GM12878 (cell line): ENCODE data around the gene DCAF5. TPM values are rescaled to one million over a fixed set of nuclear protein-coding genes. Genes with fewer than 3 reads are reported as not detected.

Experiments used
- ATAC-seq: fragments of 200-7000 bp; cut with Tn5 transposase; 3 replicates; pipeline ENCODE4 v1.9.1; 2020; ENCODE audit warnings: mild to moderate bottlenecking, moderate library complexity
- BruUV-seq: library from RNA; stranded (reverse); fragments of 400-500 nt; replicated peaks from 2 replicates; lab custom pipeline; 2021; lab: Mats Ljungman, UMichigan
- CTCF ChIA-PET: fragments of 300-600 bp; sonication (Branson Sonifier 250); formaldehyde crosslinking; extraction: SDS; loops from one replicate; lab custom pipeline; 2021; ENCODE audit warnings: inconsistent platforms; lab: Yijun Ruan, JAX
- POLR2A ChIA-PET: fragments of 350-600 bp; formaldehyde crosslinking; extraction: SDS; loops from one replicate; lab custom pipeline; 2021; ENCODE audit warnings: inconsistent platforms; lab: Charles Lee
- RAD21 ChIA-PET: fragments of 300-600 bp; sonication (Branson Sonifier 250); formaldehyde crosslinking; loops from one replicate; lab custom pipeline; 2023; ENCODE audit warnings: antibody characterized with exemption; ENCODE audit not compliant: unreplicated experiment; lab: Charles Lee
- SMC1A ChIA-PET: fragments of 300-600 bp; sonication (Branson Sonifier 250); formaldehyde crosslinking; loops from one replicate; lab custom pipeline; 2023; ENCODE audit not compliant: unreplicated experiment, uncharacterized antibody; lab: Charles Lee
- DNase-seq: peaks from one replicate; pipeline ENCODE4 v3.0.0-alpha.2; 2011; ENCODE audit warnings: low read depth, low spot score
- FAIRE-seq: peaks from 3 replicates; lab custom pipeline; 2011; peaks lifted over from hg19 to GRCh38; lab: Jason Lieb, UNC
- H2AFZ ChIP-seq: 2 replicates; pipeline ENCODE4 v1.6.0; 2011; ENCODE audit warnings: low read depth, low read length, control low read depth; ENCODE audit not compliant: control insufficient read depth
- H3K27ac ChIP-seq: 2 replicates; pipeline ENCODE4 v1.5.1; 2011; ENCODE audit warnings: control low read depth; ENCODE audit not compliant: control insufficient read depth, insufficient read depth
- H3K27me3 ChIP-seq, 2 experiments: replicated peaks in 1 of 2; 2 replicates each; pipeline versions ENCODE4 v1.6.0 to v1.6.1; 2011; ENCODE audit warnings: low read length in 1 of 2; ENCODE audit not compliant: control insufficient read depth in 2 of 2, insufficient read depth in 2 of 2
- H3K36me3 ChIP-seq, 2 experiments: 2 replicates each; pipeline ENCODE4 v1.5.1; 2011; ENCODE audit warnings: low read length in 1 of 2; ENCODE audit not compliant: control insufficient read depth in 2 of 2, insufficient read depth in 2 of 2
- H3K4me1 ChIP-seq: 2 replicates; pipeline ENCODE4 v1.6.1; 2011; ENCODE audit warnings: mild to moderate bottlenecking, low read length, moderate library complexity, mixed read lengths; ENCODE audit not compliant: control insufficient read depth, insufficient read depth
- H3K4me2 ChIP-seq: 2 replicates; pipeline ENCODE4 v1.6.0; 2011; ENCODE audit warnings: control low read depth; ENCODE audit not compliant: control insufficient read depth, insufficient read depth
- H3K4me3 ChIP-seq: fragments of 200-600 bp; sonication (generic); 2 replicates; pipeline ENCODE4 v1.5.1; 2016
- H3K79me2 ChIP-seq: 2 replicates; pipeline ENCODE4 v1.6.0; 2011; ENCODE audit warnings: low read length; ENCODE audit not compliant: control insufficient read depth, insufficient read depth
- H3K9ac ChIP-seq: 2 replicates; pipeline ENCODE4 v1.8.0; 2011; ENCODE audit warnings: low read length, control low read depth, mixed read lengths; ENCODE audit not compliant: control insufficient read depth, insufficient read depth
- H3K9me3 ChIP-seq: replicated peaks from 3 replicates; pipeline ENCODE4 v1.5.1; 2011; ENCODE audit warnings: mild to moderate bottlenecking, low read length; ENCODE audit not compliant: control insufficient read depth, insufficient read depth
- H4K20me1 ChIP-seq: 2 replicates; pipeline ENCODE4 v1.6.0; 2011; ENCODE audit not compliant: control insufficient read depth, insufficient read depth
- ETV6 ChIP-seq, 2 experiments: fragments of 450-650 bp in 1 of 2; IDR thresholded peaks in 1 of 2; conservative IDR thresholded peaks in 1 of 2; 2 replicates each; pipeline ENCODE4 v1.6.1; 2014; ENCODE audit warnings: antibody characterized with exemption in 1 of 2, borderline replicate concordance in 1 of 2, low read depth in 1 of 2, mild to moderate bottlenecking in 1 of 2, moderate library complexity in 1 of 2
- FOS ChIP-seq: IDR thresholded peaks from 3 replicates; pipeline ENCODE4 v1.6.1; 2011; ENCODE audit warnings: borderline replicate concordance; ENCODE audit not compliant: insufficient read length; ENCODE audit errors: extremely low read depth
- FOXK2 ChIP-seq: fragments of 450-650 bp; IDR thresholded peaks from 2 replicates; pipeline ENCODE4 v1.6.1; 2017; ENCODE audit warnings: mild to moderate bottlenecking, moderate library complexity
- MTA2 ChIP-seq: fragments of 450-650 bp; IDR thresholded peaks from 2 replicates; pipeline ENCODE4 v1.6.1; 2016; ENCODE audit warnings: low read depth, mild to moderate bottlenecking, moderate library complexity
- PRDM15 ChIP-seq: fragments of 450-650 bp; formaldehyde crosslinking; IDR thresholded peaks from 2 replicates; pipeline ENCODE4 v1.4.0; 2020; ENCODE audit warnings: mild to moderate bottlenecking, moderate library complexity
- SIX5 ChIP-seq: IDR thresholded peaks from 2 replicates; pipeline ENCODE4 v1.6.1; 2011; ENCODE audit warnings: mild to moderate bottlenecking, low read depth, low read length, moderate library complexity; ENCODE audit not compliant: severe bottlenecking
- TCF7 ChIP-seq: IDR thresholded peaks from 2 replicates; pipeline ENCODE4 v1.6.1; 2014; ENCODE audit warnings: antibody characterized with exemption, borderline replicate concordance
- WRNIP1 ChIP-seq: IDR thresholded peaks from 2 replicates; pipeline ENCODE4 v1.6.1; 2011; ENCODE audit warnings: low read depth, low read length, improper control_type of control experiment, borderline replicate concordance
- WGBS: methylation state at CpG from one replicate; pipeline ENCODE4 v1.1.6; 2016; ENCODE audit warnings: low lambda C conversion rate; ENCODE audit not compliant: insufficient replicate concordance, insufficient coverage; ENCODE audit errors: missing lambda C conversion rate; 5-methylcytosine and 5-hydroxymethylcytosine counted together
- in situ Hi-C: fragments of 300-500 bp; cut with MboI; formaldehyde crosslinking; loops from 9 replicates; pipeline ENCODE4 v1.14.3; 2018; ENCODE audit warnings: mixed read lengths
- intact Hi-C: fragments of 100-400 bp; cut with micrococcal nuclease; formaldehyde crosslinking; loops from one replicate; pipeline ENCODE4 v1.14.2; 2022; ENCODE audit not compliant: unreplicated experiment
- polyA plus RNA-seq, 11 experiments: library from polyadenylated mRNA; depleted of rRNA in 4 of 11; unstranded in 6 of 11; stranded (reverse) in 5 of 11; fragments of >200 nt; fragmentation: Nextera tagmentation in 4 of 11; fragmentation: Illumina TruSeq in 1 of 11; extraction: Ambion mirVana in 4 of 11; extraction: Trizol in 1 of 11; gene quantifications; 1 replicate in 1 of 11; 2 replicates in 10 of 11; pipeline versions ENCODE4 v1.2.1 to v1.2.3, GENCODE V29; 2011 to 2016; ENCODE audit warnings: inconsistent platforms in 2 of 11, missing spikeins in 2 of 11, low read depth in 1 of 11
- total RNA-seq, 4 experiments: library from RNA; depleted of rRNA in 3 of 4; stranded (reverse); fragments of >200 nt in 3 of 4; fragmentation: Illumina TruSeq in 1 of 4; extraction: Trizol in 1 of 4; gene quantifications; 2 replicates each; pipeline versions ENCODE4 v1.2.1 to v1.2.3, GENCODE V29; 2013 to 2021
- TF ChIP-seq, protein P1 (sequence below): fragments of 450-650 bp; IDR thresholded peaks from 2 replicates; pipeline ENCODE4 v1.6.1; 2017; ENCODE audit warnings: borderline replicate concordance

DCAF5 gene
- total and polyA plus RNA-seq, 10 of the 15 experiments (the other 5 are each of a cell fraction or from before 2014, with no cell fraction given) = 6.8 to 38.1 (median 19.1) TPM

DNA sequence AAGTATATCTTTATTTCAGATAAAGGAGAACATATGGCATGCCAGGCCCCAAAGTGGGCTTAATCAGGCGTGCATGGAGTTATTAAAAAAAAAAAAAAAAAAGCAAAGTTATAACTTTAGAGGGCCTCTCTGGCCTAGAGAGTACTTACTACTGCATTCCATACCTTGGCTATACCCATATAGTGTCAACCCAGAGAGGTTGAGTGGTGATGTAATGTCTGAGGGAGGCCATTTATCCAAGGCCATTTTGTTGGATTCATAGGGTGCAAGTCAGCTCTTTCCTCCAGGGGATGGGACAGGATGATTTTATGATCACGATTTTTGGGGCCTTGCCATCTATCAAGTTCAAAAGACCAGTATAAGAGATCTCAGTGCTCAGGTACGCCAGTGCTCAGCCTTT, 66.4 kb downstream of the DCAF5 start:
- FAIRE-seq = no peak
- WGBS = 82% methylated on average over 3 of the region's 3 CpGs
- DNase-seq = no peak
- in situ Hi-C loops = no loop called here
- Histone ChIP-seq H3K27ac (no peak overlapping the region), H3K27me3 (no peaks in the 10 kb centered on the region), H3K4me2 (no peak overlapping the region), H3K4me1 (no peaks in the 10 kb centered on the region), H3K9ac (no peak overlapping the region), H3K4me3 (no peak overlapping the region), H4K20me1 (no peaks in the 10 kb centered on the region), H3K9me3 (no peaks in the 10 kb centered on the region), H3K79me2 (no peaks in the 10 kb centered on the region), H2AFZ (no peak overlapping the region), H3K36me3 (peaks cover 6 to 23% of the 10 kb centered on the region in 2 experiments; a peak in 3 of 4 replicates)
- ChIA-PET POLR2A (no interaction called here), SMC1A (no interaction called here), CTCF (no interaction called here), RAD21 (no interaction called here)
- TF ChIP-seq WRNIP1 (no peak), SIX5 (no peak)
- no peak for ATAC-seq
- BruUV-seq = no TSS peak
- intact Hi-C loops = no loop called here

DNA sequence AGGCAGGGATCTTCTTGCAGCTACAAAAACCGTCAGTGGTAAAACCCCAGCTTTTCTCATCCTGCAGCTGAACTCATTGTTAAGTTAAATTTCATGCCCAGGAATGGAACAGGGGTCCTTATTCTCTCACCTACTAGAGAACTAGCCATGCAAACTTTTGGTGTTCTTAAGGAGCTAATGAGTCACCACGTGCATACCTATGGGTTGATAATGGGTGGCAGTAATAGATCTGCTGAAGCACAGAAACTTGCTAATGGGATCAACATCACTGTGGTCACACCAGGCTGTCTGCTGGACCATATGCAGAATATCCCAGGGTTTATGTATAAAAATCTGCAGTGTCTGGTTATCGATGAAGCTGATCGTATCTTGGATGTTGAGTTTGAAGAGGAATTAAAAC, 68.9 kb downstream of the DCAF5 start:
- DNase-seq (no peak), FAIRE-seq (no peak), ATAC-seq (no peak)
- Histone ChIP-seq H3K79me2 (no peaks in the 10 kb centered on the region), H3K27ac (no peak overlapping the region), H3K4me1 (no peaks in the 10 kb centered on the region), H4K20me1 (no peaks in the 10 kb centered on the region), H3K4me2 (no peak overlapping the region), H3K27me3 (no peaks in the 10 kb centered on the region), H2AFZ (no peak overlapping the region), H3K9me3 (no peaks in the 10 kb centered on the region), H3K9ac (no peak overlapping the region), H3K36me3 (peaks cover 0 to 18% of the 10 kb centered on the region in 2 experiments; a peak in 3 of 4 replicates), H3K4me3 (no peak overlapping the region)
- 98% methylated on average over 4 of the region's 4 CpGs for WGBS
- no peak for TF ChIP-seq ETV6 (conservative IDR thresholded peaks at IDR 0.05 in 1 of 2, IDR thresholded peaks at IDR 0.05 in 1 of 2; ENCODE audit: borderline replicate concordance in 1 of 2, low read depth in 1 of 2)
- TF ChIP-seq FOXK2 = no peak
- no peak for TF ChIP-seq TCF7
- TF ChIP-seq FOS = no peak
- TF ChIP-seq PRDM15 (CRISPR knock-in tag) = no peak
- TF ChIP-seq MTA2 = no peak
- TF ChIP-seq, protein P1, sequence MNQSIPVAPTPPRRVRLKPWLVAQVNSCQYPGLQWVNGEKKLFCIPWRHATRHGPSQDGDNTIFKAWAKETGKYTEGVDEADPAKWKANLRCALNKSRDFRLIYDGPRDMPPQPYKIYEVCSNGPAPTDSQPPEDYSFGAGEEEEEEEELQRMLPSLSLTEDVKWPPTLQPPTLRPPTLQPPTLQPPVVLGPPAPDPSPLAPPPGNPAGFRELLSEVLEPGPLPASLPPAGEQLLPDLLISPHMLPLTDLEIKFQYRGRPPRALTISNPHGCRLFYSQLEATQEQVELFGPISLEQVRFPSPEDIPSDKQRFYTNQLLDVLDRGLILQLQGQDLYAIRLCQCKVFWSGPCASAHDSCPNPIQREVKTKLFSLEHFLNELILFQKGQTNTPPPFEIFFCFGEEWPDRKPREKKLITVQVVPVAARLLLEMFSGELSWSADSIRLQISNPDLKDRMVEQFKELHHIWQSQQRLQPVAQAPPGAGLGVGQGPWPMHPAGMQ = no peak
- ChIA-PET SMC1A (interaction anchor here (1.0 to 1.5 kb wide), 6 partner anchors 10 to 171 kb away, joined by 3 to 5 read pairs (median 4); no protein-coding TSS in a partner anchor), POLR2A (no interaction called here), RAD21 (no interaction called here), CTCF (interaction anchor here (1.1 to 1.2 kb wide), 2 partner anchors 34 to 173 kb away, joined by 3 read pairs; no protein-coding TSS in a partner anchor)
- intact Hi-C loops (no loop called here), in situ Hi-C loops (no loop called here)
- BruUV-seq = no TSS peak
